Keratinocyte (primary cell): ENCODE data around the gene SLC9A8. TPM values are rescaled to one million over a fixed set of nuclear protein-coding genes. Genes with fewer than 3 reads are reported as not detected.

Experiments
- DNase-seq: peaks from one replicate; pipeline ENCODE4 v3.0.0-alpha.2; 2011; ENCODE audit warnings: low read depth, missing footprints, low spot score
- FAIRE-seq: peaks from 2 replicates; lab custom pipeline; 2011; peaks lifted over from hg19 to GRCh38; lab: Jason Lieb, UNC
- H2AFZ ChIP-seq: 2 replicates; pipeline ENCODE4 v1.6.0; 2012; ENCODE audit warnings: low read length, control low read depth, inconsistent platforms; ENCODE audit not compliant: control insufficient read depth
- H3K27ac ChIP-seq: 2 replicates; pipeline ENCODE4 v1.5.1; 2011; ENCODE audit warnings: low read length; ENCODE audit not compliant: control insufficient read depth, insufficient read depth
- H3K27me3 ChIP-seq: 3 replicates; pipeline ENCODE4 v1.6.0; 2011; ENCODE audit warnings: low read length; ENCODE audit not compliant: control insufficient read depth, insufficient read depth; ENCODE audit errors: extremely low read depth
- H3K36me3 ChIP-seq, 2 experiments: 2 replicates in 1 of 2; 3 replicates in 1 of 2; pipeline ENCODE4 v1.5.1; 2011; ENCODE audit warnings: low read length in 2 of 2, mild to moderate bottlenecking in 1 of 2; ENCODE audit not compliant: control insufficient read depth in 2 of 2, insufficient read depth in 2 of 2; ENCODE audit errors: extremely low read depth in 1 of 2
- H3K4me1 ChIP-seq: 3 replicates; pipeline ENCODE4 v1.5.1; 2011; ENCODE audit warnings: low read length; ENCODE audit not compliant: control insufficient read depth, insufficient read depth; ENCODE audit errors: extremely low read depth
- H3K4me2 ChIP-seq: 3 replicates; pipeline ENCODE4 v1.6.0; 2011; ENCODE audit warnings: low read depth, low read length; ENCODE audit not compliant: control insufficient read depth, insufficient read depth; ENCODE audit errors: extremely low read depth
- H3K4me3 ChIP-seq, 3 experiments: fragments of 200-600 bp in 1 of 3; sonication (generic) in 1 of 3; 2 replicates in 2 of 3; 3 replicates in 1 of 3; pipeline ENCODE4 v1.5.1; 2011 to 2016; ENCODE audit warnings: low read length in 3 of 3, mild to moderate bottlenecking in 3 of 3, control low read depth in 2 of 3, inconsistent platforms in 1 of 3, low read depth in 1 of 3, mixed read lengths in 1 of 3, mixed run types in 1 of 3, moderate library complexity in 1 of 3; ENCODE audit not compliant: control insufficient read depth in 2 of 3, insufficient read depth in 2 of 3; ENCODE audit errors: extremely low read depth in 1 of 3
- H3K79me2 ChIP-seq: 2 replicates; pipeline ENCODE4 v1.6.0; 2012; ENCODE audit warnings: low read length; ENCODE audit not compliant: control insufficient read depth, insufficient read depth
- H3K9ac ChIP-seq: 3 replicates; pipeline ENCODE4 v1.6.0; 2011; ENCODE audit warnings: low read length; ENCODE audit not compliant: control insufficient read depth, insufficient read depth; ENCODE audit errors: extremely low read depth
- H3K9me1 ChIP-seq: 3 replicates; pipeline ENCODE4 v1.6.0; 2011; ENCODE audit warnings: low read length; ENCODE audit not compliant: control insufficient read depth, insufficient read depth; ENCODE audit errors: extremely low read depth
- H3K9me3 ChIP-seq: 2 replicates; pipeline ENCODE4 v1.5.1; 2012; ENCODE audit warnings: low read depth, low read length; ENCODE audit not compliant: control insufficient read depth
- H4K20me1 ChIP-seq: 3 replicates; pipeline ENCODE4 v1.6.0; 2011; ENCODE audit warnings: low read length; ENCODE audit not compliant: control insufficient read depth, insufficient read depth; ENCODE audit errors: extremely low read depth
- EZH2 ChIP-seq: IDR thresholded peaks from one replicate; pipeline ENCODE4 v1.6.1; 2012; ENCODE audit warnings: inconsistent platforms, mild to moderate bottlenecking, low read length, moderate library complexity
- dilution Hi-C: fragments of 300-500 bp; cut with MboI; formaldehyde crosslinking; loops from one replicate; pipeline ENCODE4 v1.7.0; 2020; ENCODE audit warnings: low sequenced_read_pairs; ENCODE audit not compliant: extremely low pct_ligation_motif_present
- polyA plus RNA-seq, 5 experiments: library from polyadenylated mRNA; depleted of rRNA in 3 of 5; stranded (reverse) in 3 of 5; stranded (forward) in 1 of 5; unstranded in 1 of 5; fragments of >200 nt; gene quantifications; 1 replicate in 1 of 5; 2 replicates in 3 of 5; 3 replicates in 1 of 5; pipeline versions ENCODE4 v1.2.1 to v1.2.3, GENCODE V29; 2011 to 2012; ENCODE audit warnings: missing spikeins in 2 of 5, low read depth in 1 of 5, low replicate concordance in 1 of 5
- TF ChIP-seq, protein P1 (sequence below), 3 experiments: IDR thresholded peaks in 1 of 3; conservative IDR thresholded peaks in 1 of 3; optimal IDR thresholded peaks in 1 of 3; 2 replicates in 2 of 3; 3 replicates in 1 of 3; pipeline versions ENCODE3 to v1.5.1; 2011; ENCODE audit warnings: low read length in 3 of 3, mild to moderate bottlenecking in 3 of 3, moderate library complexity in 2 of 3, control low read depth in 1 of 3, inconsistent platforms in 1 of 3; ENCODE audit not compliant: insufficient read depth in 2 of 3; ENCODE audit errors: extremely low read depth in 1 of 3

Gene SLC9A8
- polyA plus RNA-seq, 1 donor (not counting 4 experiments of a cell fraction or from before 2014, with no cell fraction given): 1.9 TPM

DNA sequence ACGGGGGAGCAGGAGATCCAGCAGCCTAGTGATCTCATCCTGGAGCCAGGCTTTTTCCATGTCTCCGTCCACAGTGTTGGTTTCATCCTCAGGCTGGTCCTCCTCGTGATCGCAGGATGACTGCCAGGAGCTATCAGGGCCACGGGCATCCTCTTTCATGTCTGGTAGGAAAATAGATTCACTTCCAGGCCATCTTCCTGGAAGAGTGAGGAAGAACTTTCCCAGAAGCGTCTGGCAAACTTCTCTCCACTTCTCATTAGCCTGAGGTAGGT is 15.3 kb upstream of the SLC9A8 start:
- no peak overlapping the region for H3K27ac ChIP-seq
- H3K9ac ChIP-seq: no peak overlapping the region
- no peaks in the 10 kb centered on the region for H3K9me1 ChIP-seq
- FAIRE-seq (no peak), DNase-seq (no peak)
- H3K36me3 ChIP-seq: no peaks in the 10 kb centered on the region
- dilution Hi-C loops: no loop called here
- no peak overlapping the region for H3K4me3 ChIP-seq
- no peaks in the 10 kb centered on the region for H3K27me3 ChIP-seq
- no peaks in the 10 kb centered on the region for H4K20me1 ChIP-seq
- H2AFZ ChIP-seq: no peak overlapping the region
- no peaks in the 10 kb centered on the region for H3K79me2 ChIP-seq
- H3K9me3 ChIP-seq: no peaks in the 10 kb centered on the region
- H3K4me2 ChIP-seq: no peak overlapping the region
- peaks cover 7% of the 10 kb centered on the region for H3K4me1 ChIP-seq
- TF ChIP-seq EZH2: no peak
- TF ChIP-seq, protein P1, sequence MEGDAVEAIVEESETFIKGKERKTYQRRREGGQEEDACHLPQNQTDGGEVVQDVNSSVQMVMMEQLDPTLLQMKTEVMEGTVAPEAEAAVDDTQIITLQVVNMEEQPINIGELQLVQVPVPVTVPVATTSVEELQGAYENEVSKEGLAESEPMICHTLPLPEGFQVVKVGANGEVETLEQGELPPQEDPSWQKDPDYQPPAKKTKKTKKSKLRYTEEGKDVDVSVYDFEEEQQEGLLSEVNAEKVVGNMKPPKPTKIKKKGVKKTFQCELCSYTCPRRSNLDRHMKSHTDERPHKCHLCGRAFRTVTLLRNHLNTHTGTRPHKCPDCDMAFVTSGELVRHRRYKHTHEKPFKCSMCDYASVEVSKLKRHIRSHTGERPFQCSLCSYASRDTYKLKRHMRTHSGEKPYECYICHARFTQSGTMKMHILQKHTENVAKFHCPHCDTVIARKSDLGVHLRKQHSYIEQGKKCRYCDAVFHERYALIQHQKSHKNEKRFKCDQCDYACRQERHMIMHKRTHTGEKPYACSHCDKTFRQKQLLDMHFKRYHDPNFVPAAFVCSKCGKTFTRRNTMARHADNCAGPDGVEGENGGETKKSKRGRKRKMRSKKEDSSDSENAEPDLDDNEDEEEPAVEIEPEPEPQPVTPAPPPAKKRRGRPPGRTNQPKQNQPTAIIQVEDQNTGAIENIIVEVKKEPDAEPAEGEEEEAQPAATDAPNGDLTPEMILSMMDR (optimal IDR thresholded peaks at IDR 0.05 in 1 of 3, IDR thresholded peaks at IDR 0.05 in 1 of 3, conservative IDR thresholded peaks at IDR 0.05 in 1 of 3; ENCODE audit: extremely low read depth in 1 of 3, insufficient read depth in 2 of 3, low read length in 3 of 3): no peak

DNA sequence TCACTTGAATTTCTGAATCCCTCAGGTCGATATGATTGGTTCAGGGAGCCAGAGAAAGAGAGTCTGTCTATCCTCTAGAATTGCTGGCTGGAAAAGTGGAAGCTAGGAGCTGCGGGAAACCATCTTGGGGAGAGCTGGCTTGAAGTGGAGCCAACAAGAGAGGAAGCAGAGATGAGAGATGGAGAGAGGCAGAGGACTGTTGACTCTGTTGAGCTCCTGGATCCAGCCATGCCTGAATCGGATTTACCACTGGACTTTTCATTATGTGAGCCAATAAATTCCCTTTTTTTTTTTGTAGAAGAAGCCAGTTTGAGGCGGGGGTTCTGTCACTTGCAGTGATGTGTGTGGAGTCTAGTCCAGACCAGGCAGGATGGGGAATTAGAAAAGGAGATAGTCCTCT is 13.9 kb upstream of the SLC9A8 start:
- no peak overlapping the region for H3K4me2 ChIP-seq
- H3K79me2 ChIP-seq: no peaks in the 10 kb centered on the region
- TF ChIP-seq, protein P1 (optimal IDR thresholded peaks at IDR 0.05 in 1 of 3, IDR thresholded peaks at IDR 0.05 in 1 of 3, conservative IDR thresholded peaks at IDR 0.05 in 1 of 3; ENCODE audit: extremely low read depth in 1 of 3, insufficient read depth in 2 of 3, low read length in 3 of 3): no peak
- no peak for TF ChIP-seq EZH2
- H3K4me1 ChIP-seq: peaks cover 7% of the 10 kb centered on the region
- no peak overlapping the region for H3K4me3 ChIP-seq
- no peaks in the 10 kb centered on the region for H3K9me1 ChIP-seq
- no peaks in the 10 kb centered on the region for H3K9me3 ChIP-seq
- no peaks in the 10 kb centered on the region for H3K27me3 ChIP-seq
- no peaks in the 10 kb centered on the region for H3K36me3 ChIP-seq
- DNase-seq (no peak), FAIRE-seq (no peak)
- H2AFZ ChIP-seq: no peak overlapping the region
- no peaks in the 10 kb centered on the region for H4K20me1 ChIP-seq
- no peak overlapping the region for H3K27ac ChIP-seq
- dilution Hi-C loops: no loop called here
- no peak overlapping the region for H3K9ac ChIP-seq
